Measurements from ENCODE around the gene HTR5A. TPM values are rescaled to one million over a fixed set of nuclear protein-coding genes. Genes with fewer than 3 reads are reported as not detected.

Gene HTR5A
- total and polyA plus RNA-seq, 10 of the 15 experiments (the other 5 are each of a cell fraction or from before 2014, with no cell fraction given) = not detected

DNA sequence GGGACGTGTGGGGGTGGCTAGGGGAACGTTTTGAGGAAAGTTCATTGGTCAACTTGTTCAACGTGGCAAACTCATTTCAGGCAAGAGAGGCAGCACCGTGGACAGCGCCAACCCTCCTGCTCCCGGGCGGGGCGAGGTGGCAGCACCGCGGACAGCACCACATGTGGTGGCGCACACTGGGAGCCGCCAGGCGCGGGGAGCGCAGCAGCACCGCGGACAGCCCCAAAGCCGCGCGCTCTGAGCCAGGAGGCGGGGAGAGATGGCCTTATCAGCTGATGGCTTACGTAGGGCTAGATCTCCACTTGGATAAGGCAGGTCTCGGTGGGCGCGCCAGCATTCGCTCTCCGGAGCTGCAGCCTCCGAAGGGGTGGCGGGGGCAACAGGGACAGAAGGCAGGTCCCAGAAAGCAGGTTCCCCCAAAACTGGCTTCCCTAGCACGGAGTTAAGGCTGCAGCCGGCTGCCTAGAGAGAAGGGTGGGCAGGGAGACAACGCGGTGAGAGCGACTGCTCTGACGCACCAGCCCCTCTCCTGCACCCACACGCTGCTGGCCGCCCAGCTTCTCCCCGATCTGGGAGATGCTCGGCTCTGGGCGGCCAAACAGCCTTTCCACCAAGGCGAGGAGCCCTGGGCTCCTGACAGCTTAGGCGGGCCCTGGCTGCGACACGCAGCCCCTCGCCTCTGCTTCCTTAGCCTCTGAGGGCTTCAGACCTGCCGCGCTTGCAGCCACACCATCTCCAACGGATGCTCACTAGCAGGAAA is at the start of gene HTR5A (continued):
- TF ChIP-seq, protein P1, sequence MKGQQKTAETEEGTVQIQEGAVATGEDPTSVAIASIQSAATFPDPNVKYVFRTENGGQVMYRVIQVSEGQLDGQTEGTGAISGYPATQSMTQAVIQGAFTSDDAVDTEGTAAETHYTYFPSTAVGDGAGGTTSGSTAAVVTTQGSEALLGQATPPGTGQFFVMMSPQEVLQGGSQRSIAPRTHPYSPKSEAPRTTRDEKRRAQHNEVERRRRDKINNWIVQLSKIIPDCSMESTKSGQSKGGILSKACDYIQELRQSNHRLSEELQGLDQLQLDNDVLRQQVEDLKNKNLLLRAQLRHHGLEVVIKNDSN (IDR thresholded peaks at IDR 0.05; ENCODE audit: borderline replicate concordance, extremely low read length, insufficient read depth, low read depth, low read length) = no peak
- TF ChIP-seq MXI1 (IDR thresholded peaks at IDR 0.05; ENCODE audit: low read depth, low read length) (peak; percentile 99), EED (IDR thresholded peaks at IDR 0.05; ENCODE audit: low read depth) (0 out of 2 replicates have a peak, but pooled peaks have one; percentile 34), HDAC6 (IDR thresholded peaks at IDR 0.05; ENCODE audit: unreplicated experiment) (no peak), RAD51 (IDR thresholded peaks at IDR 0.05) (no peak), CHD4 (IDR thresholded peaks at IDR 0.05) (no peak), CBX5 (IDR thresholded peaks at IDR 0.05; ENCODE audit: low read depth) (peak; percentile 87; the same call in 1 of the 2 replicates), POLR2A (IDR thresholded peaks at IDR 0.05; ENCODE audit: low read depth, low read length) (no peak), NR2F1 (conservative IDR thresholded peaks at IDR 0.05) (no peak), YBX1 (IDR thresholded peaks at IDR 0.05) (no peak), WRNIP1 (IDR thresholded peaks at IDR 0.05; ENCODE audit: borderline replicate concordance, low read depth, low read length) (no peak), TAF1 (IDR thresholded peaks at IDR 0.05; ENCODE audit: borderline replicate concordance, low read depth, low read length) (no peak), NFIC (IDR thresholded peaks at IDR 0.05; ENCODE audit: low read depth, low read length) (no peak), RBBP5 (conservative IDR thresholded peaks at IDR 0.05) (no peak), TCF3 (IDR thresholded peaks at IDR 0.05; ENCODE audit: borderline replicate concordance, insufficient read depth, low read depth, low read length) (no peak), IKZF2 (IDR thresholded peaks at IDR 0.05) (no peak), KLF5 (IDR thresholded peaks at IDR 0.05; ENCODE audit: partially characterized antibody) (no peak), EZH2 (IDR thresholded peaks at IDR 0.05; ENCODE audit: borderline replicate concordance, control insufficient read depth, low read depth, low read length) (no peak), ASH2L (IDR thresholded peaks at IDR 0.05; ENCODE audit: borderline replicate concordance, low read depth) (no peak), NRF1 (conservative IDR thresholded peaks at IDR 0.05; ENCODE audit: low read depth, low read length) (no peak), ZZZ3 (IDR thresholded peaks at IDR 0.05; ENCODE audit: control insufficient read depth, insufficient read length, low read depth) (no peak), MTA3 (IDR thresholded peaks at IDR 0.05; ENCODE audit: borderline replicate concordance, low read length) (no peak), DPF2 (IDR thresholded peaks at IDR 0.05) (peak; percentile 27; the same call in 1 of the 2 replicates), RB1 (IDR thresholded peaks at IDR 0.05; ENCODE audit: borderline replicate concordance) (peak; percentile 88; the same call in 1 of the 2 replicates)
- TF ChIP-seq, protein P2, sequence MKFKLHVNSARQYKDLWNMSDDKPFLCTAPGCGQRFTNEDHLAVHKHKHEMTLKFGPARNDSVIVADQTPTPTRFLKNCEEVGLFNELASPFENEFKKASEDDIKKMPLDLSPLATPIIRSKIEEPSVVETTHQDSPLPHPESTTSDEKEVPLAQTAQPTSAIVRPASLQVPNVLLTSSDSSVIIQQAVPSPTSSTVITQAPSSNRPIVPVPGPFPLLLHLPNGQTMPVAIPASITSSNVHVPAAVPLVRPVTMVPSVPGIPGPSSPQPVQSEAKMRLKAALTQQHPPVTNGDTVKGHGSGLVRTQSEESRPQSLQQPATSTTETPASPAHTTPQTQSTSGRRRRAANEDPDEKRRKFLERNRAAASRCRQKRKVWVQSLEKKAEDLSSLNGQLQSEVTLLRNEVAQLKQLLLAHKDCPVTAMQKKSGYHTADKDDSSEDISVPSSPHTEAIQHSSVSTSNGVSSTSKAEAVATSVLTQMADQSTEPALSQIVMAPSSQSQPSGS (IDR thresholded peaks at IDR 0.05; ENCODE audit: low read length) = no peak
- TF ChIP-seq, protein P3, sequence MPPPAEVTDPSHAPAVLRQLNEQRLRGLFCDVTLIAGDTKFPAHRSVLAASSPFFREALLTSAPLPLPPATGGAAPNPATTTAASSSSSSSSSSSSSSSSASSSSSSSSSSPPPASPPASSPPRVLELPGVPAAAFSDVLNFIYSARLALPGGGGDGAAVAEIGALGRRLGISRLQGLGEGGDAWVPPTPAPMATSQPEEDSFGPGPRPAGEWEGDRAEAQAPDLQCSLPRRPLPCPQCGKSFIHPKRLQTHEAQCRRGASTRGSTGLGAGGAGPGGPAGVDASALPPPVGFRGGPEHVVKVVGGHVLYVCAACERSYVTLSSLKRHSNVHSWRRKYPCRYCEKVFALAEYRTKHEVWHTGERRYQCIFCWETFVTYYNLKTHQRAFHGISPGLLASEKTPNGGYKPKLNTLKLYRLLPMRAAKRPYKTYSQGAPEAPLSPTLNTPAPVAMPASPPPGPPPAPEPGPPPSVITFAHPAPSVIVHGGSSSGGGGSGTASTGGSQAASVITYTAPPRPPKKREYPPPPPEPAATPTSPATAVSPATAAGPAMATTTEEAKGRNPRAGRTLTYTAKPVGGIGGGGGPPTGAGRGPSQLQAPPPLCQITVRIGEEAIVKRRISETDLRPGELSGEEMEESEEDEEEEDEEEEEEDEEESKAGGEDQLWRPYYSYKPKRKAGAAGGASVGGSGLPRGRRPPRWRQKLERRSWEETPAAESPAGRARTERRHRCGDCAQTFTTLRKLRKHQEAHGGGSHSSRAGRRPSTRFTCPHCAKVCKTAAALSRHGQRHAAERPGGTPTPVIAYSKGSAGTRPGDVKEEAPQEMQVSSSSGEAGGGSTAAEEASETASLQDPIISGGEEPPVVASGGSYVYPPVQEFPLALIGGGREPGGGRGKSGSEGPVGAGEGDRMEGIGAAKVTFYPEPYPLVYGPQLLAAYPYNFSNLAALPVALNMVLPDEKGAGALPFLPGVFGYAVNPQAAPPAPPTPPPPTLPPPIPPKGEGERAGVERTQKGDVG (CRISPR knock-in tag; IDR thresholded peaks at IDR 0.05) = no peak; the same call in 1 of the 2 replicates

All from GM12878 (cell line).